ENCODE measurements around the gene CCL1. TPM values are rescaled to one million over a fixed set of nuclear protein-coding genes. Genes with fewer than 3 reads are reported as not detected.

Gene CCL1
- total RNA-seq, 1 experiment from 2014 or later: not detected

DNA sequence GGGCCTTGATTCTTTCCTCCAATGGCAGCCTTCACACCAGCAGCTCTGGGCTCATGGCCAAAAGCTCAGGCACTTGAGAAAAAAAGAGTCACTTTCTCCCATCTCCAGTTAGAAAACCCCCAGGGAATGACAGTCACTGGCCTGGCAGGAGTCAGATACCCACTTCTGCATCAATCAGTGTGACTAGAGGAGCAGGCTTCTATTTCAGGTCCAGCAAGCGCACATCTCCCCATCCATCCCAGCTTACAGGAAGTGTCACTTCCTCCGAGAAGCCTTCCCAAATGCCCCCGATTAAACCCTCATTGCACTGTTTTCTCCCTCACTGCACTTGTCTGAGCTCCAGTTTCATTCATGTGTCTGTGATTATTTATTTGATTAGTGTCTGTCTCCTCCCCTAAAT is 30.4 kb upstream of the CCL1 start:
- no peak for DNase-seq
- no peak overlapping the region for H2AFZ ChIP-seq
- POLR2A ChIA-PET (ENCODE audit: unreplicated experiment): no interaction called here
- no peak overlapping the region for H3K4me3 ChIP-seq
- no TSS peak for BruUV-seq (replicated peaks)
- H3K27ac ChIP-seq: no peak overlapping the region
- H3K79me2 ChIP-seq (ENCODE audit: low read depth): no peaks in the 10 kb centered on the region
- TF ChIP-seq, protein P1, sequence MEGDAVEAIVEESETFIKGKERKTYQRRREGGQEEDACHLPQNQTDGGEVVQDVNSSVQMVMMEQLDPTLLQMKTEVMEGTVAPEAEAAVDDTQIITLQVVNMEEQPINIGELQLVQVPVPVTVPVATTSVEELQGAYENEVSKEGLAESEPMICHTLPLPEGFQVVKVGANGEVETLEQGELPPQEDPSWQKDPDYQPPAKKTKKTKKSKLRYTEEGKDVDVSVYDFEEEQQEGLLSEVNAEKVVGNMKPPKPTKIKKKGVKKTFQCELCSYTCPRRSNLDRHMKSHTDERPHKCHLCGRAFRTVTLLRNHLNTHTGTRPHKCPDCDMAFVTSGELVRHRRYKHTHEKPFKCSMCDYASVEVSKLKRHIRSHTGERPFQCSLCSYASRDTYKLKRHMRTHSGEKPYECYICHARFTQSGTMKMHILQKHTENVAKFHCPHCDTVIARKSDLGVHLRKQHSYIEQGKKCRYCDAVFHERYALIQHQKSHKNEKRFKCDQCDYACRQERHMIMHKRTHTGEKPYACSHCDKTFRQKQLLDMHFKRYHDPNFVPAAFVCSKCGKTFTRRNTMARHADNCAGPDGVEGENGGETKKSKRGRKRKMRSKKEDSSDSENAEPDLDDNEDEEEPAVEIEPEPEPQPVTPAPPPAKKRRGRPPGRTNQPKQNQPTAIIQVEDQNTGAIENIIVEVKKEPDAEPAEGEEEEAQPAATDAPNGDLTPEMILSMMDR (conservative IDR thresholded peaks at IDR 0.05): no peak
- no peak for TF ChIP-seq EZH2 (IDR thresholded peaks at IDR 0.05; ENCODE audit: low read depth)
- intact Hi-C loops (cut with micrococcal nuclease; ENCODE audit: unreplicated experiment): no loop called here
- CTCF ChIA-PET: no interaction called here
- no peaks in the 10 kb centered on the region for H3K4me1 ChIP-seq (replicated peaks; ENCODE audit: insufficient read depth)
- H3K9me3 ChIP-seq (ENCODE audit: insufficient read depth, low read depth): no peaks in the 10 kb centered on the region
- no peaks in the 10 kb centered on the region for H4K20me1 ChIP-seq (ENCODE audit: insufficient read depth)
- H3K27me3 ChIP-seq (ENCODE audit: insufficient read depth, low read depth): peaks cover 15% of the 10 kb centered on the region
- no peaks in the 10 kb centered on the region for H3F3A ChIP-seq (ENCODE audit: insufficient read depth, low read depth)
- H3K36me3 ChIP-seq (ENCODE audit: low read depth): no peaks in the 10 kb centered on the region
- no peaks in the 10 kb centered on the region for H3K9me2 ChIP-seq (ENCODE audit: insufficient read depth)
- no peak overlapping the region for H3K4me2 ChIP-seq

DNA sequence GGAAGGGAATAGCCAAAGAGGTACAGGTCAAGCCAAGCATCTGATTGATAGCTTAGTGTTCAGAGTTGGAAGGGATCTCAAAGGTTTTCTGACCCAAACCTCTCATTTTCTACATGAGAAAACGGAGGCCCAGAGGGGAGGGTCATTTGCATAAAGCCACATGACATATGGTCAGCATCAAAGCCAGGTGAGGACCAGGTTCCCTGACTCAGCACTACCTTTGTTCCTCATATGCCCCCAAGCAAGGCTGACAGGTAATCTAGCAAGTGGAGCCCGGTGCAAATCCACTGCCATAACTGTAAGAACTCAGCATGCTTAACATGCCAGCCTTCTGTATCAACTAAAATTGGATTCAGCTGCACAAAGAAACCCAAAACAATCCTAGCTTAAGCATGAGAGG is 28.2 kb upstream of the CCL1 start:
- Histone ChIP-seq H3K36me3 (ENCODE audit: low read depth) (no peaks in the 10 kb centered on the region), H3K4me3 (no peak overlapping the region), H3K79me2 (ENCODE audit: low read depth) (no peaks in the 10 kb centered on the region), H2AFZ (no peak overlapping the region), H3F3A (ENCODE audit: insufficient read depth, low read depth) (no peaks in the 10 kb centered on the region), H3K27me3 (ENCODE audit: insufficient read depth, low read depth) (peaks cover 35% of the 10 kb centered on the region), H3K9me3 (ENCODE audit: insufficient read depth, low read depth) (no peaks in the 10 kb centered on the region), H3K4me2 (no peak overlapping the region), H3K27ac (no peak overlapping the region), H4K20me1 (ENCODE audit: insufficient read depth) (no peaks in the 10 kb centered on the region), H3K4me1 (replicated peaks; ENCODE audit: insufficient read depth) (no peaks in the 10 kb centered on the region), H3K9me2 (ENCODE audit: insufficient read depth) (no peaks in the 10 kb centered on the region)
- DNase-seq: no peak
- no TSS peak for BruUV-seq (replicated peaks)
- ChIA-PET CTCF (no interaction called here), POLR2A (ENCODE audit: unreplicated experiment) (no interaction called here)
- intact Hi-C loops (cut with micrococcal nuclease; ENCODE audit: unreplicated experiment): no loop called here
- TF ChIP-seq, protein P1 (conservative IDR thresholded peaks at IDR 0.05): no peak
- TF ChIP-seq EZH2 (IDR thresholded peaks at IDR 0.05; ENCODE audit: low read depth): no peak

DNA sequence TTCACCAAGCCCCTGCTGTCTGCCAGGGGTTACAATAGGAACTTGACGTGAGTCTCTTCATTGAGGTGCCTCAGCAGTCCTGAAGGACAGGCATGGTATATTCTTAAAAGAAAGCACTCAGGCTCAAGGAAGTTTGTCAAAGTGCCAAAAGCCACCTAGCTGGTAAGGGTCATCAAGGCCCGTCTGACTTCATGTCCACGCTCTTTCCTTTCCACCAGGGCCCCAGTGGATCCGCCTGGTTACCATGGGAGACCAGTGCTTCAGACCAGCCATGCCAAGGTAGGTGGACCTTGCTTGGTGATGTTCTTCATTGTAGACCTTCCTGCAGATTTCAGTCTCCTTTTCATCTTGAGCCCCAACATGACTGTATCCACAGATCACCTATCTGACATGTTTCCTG is 27.6 kb upstream of the CCL1 start:
- TF ChIP-seq, protein P1 (conservative IDR thresholded peaks at IDR 0.05): no peak
- no peak for TF ChIP-seq EZH2 (IDR thresholded peaks at IDR 0.05; ENCODE audit: low read depth)
- no peak for DNase-seq
- Histone ChIP-seq H3K36me3 (ENCODE audit: low read depth) (no peaks in the 10 kb centered on the region), H3K4me3 (no peak overlapping the region), H4K20me1 (ENCODE audit: insufficient read depth) (no peaks in the 10 kb centered on the region), H3K27ac (no peak overlapping the region), H3F3A (ENCODE audit: insufficient read depth, low read depth) (no peaks in the 10 kb centered on the region), H3K27me3 (ENCODE audit: insufficient read depth, low read depth) (peaks cover 38% of the 10 kb centered on the region), H3K9me2 (ENCODE audit: insufficient read depth) (no peaks in the 10 kb centered on the region), H3K79me2 (ENCODE audit: low read depth) (no peaks in the 10 kb centered on the region), H2AFZ (no peak overlapping the region), H3K4me1 (replicated peaks; ENCODE audit: insufficient read depth) (no peaks in the 10 kb centered on the region), H3K9me3 (ENCODE audit: insufficient read depth, low read depth) (no peaks in the 10 kb centered on the region), H3K4me2 (no peak overlapping the region)
- intact Hi-C loops (cut with micrococcal nuclease; ENCODE audit: unreplicated experiment): no loop called here
- POLR2A ChIA-PET (ENCODE audit: unreplicated experiment): no interaction called here
- no TSS peak for BruUV-seq (replicated peaks)
- CTCF ChIA-PET: no interaction called here
